Stimulated activated CD8-positive, alpha-beta memory T cell treated with anti-CD3 and anti-CD28 coated beads, Interleukin-4, amount 100 ng/mL, for 1 hour (primary cell): ENCODE results near the gene RFT1.

Source experiments
- DNase-seq, 2 donors: peaks; one replicate each; pipeline ENCODE4 v3.0.0-alpha.2; 2020; ENCODE audit warnings: low read depth in 2 of 2, low spot score in 1 of 2

Gene RFT1

DNA sequence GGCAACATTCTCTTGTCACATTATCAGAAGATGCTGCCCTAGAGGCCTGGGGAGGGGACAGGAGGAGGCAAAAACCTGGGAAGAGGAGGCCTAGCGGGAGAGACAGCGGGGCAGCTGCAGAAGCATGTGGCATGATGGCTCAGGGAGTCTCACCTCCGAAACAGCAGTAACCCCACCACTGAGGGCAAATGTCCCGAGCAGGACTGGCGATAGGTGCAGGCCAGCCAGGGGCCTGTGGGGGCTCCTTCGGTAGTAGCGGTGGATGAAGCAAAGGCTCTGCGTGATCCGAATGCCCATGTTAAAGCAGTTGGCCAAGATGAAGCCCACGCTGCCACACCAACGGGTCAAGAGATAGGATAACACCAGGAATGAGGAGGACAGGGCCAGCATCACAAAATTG is 38.0 kb downstream of the RFT1 start:
- no peak for DNase-seq

DNA sequence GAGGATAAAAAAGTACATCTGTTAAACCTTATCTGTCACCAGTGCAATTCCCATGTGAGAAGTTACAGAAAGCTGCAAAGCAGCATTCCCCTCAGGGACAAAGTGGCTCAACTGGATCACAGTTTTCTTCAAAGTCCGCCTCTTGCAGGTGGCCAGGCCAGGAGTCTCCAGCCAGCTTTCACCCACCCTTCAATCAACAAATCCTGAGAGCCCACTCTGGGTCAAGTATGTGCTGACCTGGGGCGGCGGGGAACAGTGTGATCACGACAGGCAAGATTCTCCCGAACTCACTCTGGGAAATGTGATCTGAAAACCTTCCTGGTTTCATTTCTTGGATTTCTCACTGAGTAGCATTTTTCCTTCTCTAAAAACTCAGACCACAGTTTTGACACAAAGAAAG is 39.2 kb downstream of the RFT1 start:
- DNase-seq = no peak

DNA sequence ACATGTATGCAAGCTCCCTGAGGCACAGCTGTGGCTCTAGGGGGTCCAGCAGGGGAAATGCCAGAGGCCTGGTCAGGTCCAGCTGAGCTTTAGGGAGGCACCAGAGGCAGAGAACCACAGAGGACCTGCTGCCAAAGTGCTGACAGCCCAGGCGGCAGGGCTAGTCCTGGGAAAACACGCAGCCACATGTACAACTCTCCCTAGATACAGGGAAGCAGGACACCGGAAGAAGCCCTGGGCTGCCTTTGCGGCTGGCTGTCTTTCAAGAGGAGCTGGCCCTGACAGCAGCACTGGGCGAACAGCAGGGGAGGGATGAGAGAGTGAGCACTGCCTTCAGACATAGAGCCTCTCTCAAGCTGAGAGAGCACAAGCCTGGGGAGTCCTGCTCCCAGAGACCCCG is 40.7 kb downstream of the RFT1 start:
- DNase-seq = no peak

DNA sequence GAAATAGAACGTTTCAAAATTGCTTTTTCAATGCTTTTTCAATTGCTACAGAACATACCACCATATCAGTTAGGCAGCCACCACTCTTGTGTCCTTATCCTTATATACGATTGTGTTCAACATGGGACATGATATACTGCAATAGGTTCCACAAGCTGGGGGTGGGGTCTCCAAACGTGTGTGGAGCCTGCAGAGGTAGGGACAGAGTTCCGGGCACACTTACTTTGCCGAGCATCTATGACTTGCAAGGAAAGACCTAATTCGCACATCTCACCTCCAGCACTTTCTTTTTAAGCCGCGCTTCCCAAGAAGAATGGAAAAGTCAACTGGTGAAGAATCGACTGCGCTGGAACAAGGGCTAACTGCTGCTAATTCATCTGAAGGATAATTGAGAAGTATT is 44.8 kb downstream of the RFT1 start:
- no peak for DNase-seq

DNA sequence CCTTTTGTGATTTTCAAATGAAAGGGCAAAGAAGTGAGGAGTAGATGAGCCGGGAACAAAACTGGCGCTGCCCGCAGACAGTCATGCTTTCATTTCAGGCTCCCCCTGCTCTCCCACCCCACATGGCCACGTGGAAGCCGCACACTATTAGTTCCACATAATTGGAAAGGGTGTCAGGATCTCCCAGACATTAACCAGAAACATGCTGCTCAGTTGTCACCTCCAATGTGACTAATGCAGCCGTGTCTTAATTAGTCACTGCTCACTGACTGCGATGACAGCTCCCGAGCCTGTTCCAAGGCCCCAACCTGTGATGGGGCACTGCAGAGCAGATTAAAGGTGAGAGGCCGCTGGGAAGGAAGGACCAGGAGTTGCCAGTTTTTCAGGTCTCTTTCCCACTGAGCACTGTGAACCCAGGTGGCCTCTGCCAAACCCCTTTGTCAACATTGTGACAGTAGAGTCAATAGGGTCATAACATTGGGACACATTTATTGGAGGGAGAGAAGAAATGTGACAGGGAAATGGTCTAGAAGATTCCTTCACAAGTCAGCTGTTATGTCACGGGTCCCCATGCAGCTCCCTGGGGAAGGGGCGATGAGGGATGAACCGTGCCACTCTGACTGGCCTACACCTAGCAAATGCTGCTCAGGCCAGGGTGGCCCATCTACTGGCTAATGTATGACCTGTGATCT is 45.8 kb downstream of the RFT1 start:
- no peak for DNase-seq

DNA sequence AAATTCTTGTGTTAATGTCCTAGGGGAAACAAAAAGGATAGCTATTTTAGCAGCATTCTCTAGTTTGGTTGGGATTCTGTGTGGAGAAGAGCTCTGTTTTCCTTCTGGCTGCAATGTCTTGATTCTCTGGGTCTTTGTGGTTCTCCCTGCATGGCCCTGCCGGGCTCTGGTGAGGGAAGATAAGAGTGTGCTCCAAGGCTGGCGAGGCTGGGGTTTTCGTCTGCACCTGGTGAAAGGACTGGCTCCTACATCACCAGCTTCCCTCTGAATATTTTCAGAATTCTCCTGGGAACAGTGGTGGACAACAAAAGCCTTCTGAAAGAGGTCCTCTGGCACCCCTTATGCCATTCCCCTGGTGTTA is 46.3 kb downstream of the RFT1 start:
- no peak for DNase-seq

DNA sequence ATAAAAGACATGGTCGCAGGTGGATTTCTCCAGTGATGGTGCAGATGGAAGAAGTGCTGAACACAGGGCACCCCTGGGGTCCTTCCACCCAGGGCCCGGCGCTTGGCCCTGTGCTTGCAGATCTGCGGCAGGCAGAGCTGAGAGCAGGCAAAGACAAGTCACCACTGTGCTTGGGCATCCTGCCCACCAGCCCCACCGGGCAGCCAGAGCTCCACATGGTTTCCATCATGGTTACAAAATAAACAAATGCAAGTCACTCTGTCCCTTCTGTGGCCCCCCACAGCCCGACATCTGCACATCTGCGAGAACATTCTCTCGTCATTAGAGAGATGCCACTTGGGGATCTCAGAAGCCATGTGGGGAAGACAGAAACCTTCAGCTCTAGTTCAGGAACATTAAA is 46.7 kb downstream of the RFT1 start:
- no peak for DNase-seq

DNA sequence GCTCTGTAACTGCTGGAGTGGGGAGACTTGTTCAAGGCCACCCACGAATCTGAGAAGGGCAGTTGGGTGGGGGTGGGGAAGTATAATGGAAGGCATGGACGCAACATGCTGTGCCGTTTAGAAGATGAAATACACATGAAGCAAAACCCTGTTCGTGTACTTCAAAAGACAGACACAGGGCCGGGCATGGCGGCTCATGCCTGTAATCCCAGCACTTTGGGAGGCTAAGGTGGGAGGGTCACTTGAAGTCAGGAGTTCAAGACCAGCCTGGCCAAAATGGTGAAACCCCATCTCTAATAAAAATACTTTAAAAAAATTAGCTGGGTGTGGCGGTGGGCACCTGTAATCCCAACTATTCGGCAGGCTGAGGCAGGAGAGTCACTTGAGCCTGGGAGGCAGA is 47.5 kb downstream of the RFT1 start:
- no peak for DNase-seq

DNA sequence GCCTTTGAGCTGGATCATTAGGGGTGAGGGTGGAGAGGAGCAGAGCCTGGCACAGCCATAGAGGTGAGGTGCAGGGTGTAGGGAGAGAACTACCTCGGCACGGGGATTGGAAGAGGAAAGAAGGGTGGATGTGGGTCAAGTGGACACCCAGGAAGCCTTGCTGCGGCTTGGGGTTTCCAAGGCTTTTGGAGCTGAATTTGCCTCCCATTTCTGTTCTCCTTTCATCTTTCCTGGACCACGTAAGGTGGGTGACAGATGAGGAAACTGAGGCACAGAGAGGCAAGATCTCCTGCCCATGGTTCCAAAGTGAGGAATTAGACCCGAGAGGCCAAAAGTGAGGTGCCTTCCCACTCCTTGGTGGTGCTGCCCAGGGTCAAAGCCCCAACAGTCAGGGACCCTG is 48.9 kb downstream of the RFT1 start:
- DNase-seq = no peak

DNA sequence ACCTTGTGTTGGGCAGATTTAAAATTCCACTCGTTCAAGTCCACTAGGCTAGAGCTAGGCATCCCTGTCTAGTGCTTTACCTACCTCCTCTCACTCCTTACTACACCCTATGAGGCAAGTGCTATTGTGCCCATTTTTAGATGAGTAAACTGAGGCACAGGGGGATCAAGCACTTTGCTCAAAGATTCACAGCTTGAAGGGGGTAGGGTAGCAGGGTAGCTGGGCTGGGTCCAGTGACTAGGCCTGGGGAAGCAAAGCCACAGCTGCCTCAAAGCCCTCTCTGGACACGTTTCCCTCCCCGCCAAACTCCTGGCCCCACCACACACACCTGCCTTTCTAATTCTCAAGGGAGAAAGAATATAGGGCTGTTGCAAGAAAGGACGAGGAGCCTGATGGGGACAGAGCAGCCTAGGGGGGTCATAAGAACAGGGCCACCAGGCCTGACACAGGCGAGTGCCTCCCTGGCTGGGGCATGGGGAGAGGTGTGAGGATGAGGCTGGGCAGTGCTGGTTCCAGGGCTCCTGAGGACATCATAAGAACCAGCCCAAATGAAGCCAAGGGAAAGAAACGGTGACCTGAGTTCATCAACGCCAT is 49.5 kb downstream of the RFT1 start:
- no peak for DNase-seq

DNA sequence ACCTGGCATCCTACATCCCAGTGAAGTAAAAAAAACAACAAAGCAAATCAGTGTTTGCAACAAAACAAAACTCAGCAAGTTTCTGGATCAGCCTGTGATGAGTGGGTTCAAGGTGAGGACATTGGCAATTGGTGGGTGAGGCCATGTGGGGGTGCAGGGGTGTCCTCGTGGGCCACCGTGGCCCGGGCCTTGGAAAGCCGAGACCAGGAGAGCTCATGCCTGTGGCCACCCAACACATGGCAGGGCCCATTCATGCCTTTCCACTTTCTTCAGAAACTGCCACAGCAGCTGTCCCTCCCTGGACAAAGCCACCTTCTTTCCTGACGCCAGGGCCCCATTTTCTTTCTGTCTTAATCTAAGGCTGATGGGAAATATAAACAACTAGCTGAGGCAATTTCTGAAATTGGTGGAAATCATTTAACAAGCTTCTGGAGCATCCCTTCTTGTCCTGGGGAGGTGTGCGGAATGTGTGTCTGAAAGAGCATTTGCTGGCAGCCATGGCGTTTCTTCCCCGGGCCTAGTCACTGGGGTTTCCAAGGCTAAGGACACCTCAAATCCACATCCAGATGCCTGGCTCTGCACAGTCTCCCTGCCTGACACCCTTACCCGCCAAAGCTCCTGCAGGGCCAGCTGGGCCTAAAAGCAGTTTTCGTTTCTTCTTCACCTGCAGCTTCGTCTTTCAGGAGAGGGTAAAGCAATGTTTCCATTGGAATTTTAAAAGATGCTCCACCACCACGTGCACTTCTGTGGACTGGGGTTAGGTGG is 50.3 kb downstream of the RFT1 start:
- no peak for DNase-seq

DNA sequence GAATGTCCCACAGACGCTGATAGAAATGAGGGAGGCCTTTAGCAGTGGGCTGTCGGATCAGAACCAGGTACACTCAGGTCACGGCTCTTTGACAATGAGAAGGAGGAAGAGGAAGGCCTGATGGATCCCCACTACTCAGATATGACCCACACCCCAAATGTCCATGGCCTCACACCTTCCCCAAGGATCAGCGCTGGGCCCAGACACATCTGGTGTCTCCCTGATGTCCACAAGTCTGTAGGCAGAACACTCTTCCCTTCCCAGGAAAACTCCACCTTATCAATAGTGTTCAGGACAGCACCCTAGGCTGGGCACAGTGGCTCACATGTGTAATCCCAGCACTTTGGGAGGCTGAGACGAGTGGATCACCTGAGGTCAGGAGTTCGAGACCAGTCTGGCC is 51.1 kb downstream of the RFT1 start:
- no peak for DNase-seq

DNA sequence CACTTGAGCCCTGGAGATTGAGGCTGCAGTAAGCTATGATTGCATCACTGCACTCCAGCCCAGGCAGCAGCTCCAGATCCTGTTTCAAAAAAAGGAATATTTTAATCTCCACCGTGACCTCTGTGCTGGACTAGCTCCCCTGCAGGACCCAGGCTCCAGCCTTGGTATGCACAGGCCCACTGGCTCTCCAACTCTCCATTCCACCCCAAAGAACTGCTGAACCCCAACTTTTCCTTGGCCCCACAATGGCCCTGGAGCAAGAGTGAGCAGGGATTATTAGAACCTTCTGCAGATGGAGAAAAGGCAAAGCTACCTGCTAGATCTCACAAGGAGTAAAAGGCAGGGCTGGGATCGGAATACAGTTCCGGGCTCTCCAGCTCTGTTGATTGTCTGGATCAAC is 51.6 kb downstream of the RFT1 start:
- DNase-seq = no peak

DNA sequence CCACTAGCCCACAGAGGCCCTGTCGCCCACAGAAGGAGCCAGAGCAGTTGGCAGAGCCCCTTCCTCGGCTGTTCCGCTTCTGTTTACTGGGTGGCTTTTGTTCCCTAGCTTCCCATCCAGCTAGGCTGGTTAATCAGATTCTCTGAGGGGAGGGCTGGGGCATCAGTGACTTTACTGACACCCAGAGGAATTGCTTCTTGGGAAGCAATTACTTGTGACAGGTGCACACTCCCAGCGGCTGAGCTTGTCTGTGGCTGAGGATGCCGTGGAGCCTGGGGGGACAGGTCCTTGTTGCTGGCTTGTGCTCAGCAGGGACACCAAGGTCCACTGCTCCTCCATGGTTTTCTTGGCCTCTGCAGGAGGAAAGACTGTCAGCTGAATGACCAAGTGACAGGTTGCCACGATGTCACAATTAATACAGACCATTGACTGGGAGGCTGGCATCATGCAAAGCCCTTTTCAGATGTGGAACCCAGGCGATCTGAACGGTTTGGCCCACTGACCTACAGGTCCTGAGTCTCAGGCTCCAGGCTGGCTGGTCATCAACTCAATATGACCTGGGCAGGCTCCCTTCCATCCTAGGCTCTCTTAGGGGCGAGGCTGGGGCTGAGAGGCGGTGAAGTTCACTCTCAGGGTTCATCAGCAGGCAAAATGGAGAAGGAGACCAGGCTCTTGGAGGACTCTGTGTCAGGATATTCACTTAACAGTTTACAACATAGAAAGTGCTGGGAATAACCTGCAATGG is 52.6 kb downstream of the RFT1 start:
- DNase-seq = no peak

DNA sequence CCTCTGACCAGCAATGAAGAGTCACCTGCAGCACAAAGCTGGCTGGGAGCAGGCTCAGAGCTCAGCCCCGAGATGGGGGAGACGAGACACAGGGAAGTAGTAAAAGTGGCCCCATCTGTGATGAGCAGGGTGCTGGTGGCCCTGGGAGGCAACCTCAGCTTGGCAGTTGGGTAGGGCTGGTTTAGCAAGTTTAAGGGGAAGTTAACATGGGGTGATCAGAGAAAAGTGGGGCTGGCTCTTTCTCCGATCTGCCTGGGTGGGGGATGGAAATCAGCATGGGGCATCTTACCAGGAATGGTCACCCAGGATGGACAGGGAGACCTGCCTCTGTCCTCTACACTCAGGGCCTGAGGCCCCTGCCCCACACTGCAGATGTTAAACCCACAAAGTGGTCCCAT is 54.5 kb downstream of the RFT1 start:
- DNase-seq = no peak

DNA sequence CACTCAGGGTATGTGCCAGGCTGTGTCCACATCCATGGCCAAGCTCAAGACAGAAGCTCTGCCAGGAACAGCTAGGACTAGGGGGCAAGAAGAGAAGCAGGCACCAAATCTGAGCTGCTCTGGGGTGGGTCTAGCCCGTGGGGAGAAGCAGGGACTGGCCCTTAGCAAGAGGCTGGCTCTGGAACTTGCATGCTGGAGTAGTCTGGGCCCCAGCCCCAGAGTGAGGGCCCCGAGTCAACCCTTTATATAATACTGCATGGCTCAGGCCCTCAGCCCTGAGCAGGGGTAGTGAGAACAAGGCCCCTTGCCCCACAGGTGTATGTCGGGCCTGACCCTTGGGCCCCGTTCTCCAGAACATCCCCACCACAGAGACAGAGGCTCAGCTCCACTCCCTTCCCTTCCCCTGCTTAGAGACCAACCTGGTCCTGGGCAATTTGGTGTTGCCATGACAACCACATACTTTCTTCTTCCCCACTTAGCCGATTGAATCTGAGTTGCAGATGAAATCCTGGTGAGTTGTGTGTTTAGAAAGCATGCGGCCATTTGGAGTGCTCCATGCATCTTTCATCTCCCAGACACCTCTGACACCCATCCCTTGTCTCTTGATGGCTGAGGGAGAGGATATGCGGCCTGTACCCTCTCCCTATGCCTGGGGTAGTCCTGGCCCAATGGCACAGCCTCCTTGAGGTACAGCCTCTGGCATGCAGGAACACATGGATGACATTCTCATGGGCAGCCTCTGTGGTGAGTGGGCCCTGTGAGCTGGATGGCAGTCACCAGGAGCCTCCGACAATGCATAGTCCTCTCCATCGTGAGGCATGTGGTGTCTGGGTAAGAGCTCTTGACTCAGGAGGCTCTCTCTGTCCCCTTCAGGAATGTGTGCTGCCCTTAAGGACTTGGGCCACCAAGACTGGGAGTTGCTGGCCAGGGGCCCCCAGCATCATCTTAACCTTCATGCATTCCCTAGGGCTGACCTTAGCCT is 55.2 kb downstream of the RFT1 start:
- DNase-seq = no peak

DNA sequence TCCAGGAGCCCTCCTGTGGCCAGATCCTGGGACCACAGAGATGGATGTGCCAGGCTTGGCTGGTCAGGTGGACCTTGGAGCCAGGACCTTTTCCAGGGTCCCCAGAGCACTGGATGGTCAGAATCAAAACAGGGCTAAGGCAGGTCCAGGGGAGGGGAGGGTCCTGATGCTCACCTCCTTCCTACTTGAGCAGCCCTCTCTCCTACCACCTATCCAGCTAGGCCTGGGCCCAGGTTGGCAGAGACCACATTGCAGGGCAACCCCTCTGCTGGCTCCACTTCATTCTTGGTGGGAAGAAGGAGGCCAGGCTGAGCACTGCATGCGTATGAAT is 55.9 kb downstream of the RFT1 start:
- DNase-seq = no peak

DNA sequence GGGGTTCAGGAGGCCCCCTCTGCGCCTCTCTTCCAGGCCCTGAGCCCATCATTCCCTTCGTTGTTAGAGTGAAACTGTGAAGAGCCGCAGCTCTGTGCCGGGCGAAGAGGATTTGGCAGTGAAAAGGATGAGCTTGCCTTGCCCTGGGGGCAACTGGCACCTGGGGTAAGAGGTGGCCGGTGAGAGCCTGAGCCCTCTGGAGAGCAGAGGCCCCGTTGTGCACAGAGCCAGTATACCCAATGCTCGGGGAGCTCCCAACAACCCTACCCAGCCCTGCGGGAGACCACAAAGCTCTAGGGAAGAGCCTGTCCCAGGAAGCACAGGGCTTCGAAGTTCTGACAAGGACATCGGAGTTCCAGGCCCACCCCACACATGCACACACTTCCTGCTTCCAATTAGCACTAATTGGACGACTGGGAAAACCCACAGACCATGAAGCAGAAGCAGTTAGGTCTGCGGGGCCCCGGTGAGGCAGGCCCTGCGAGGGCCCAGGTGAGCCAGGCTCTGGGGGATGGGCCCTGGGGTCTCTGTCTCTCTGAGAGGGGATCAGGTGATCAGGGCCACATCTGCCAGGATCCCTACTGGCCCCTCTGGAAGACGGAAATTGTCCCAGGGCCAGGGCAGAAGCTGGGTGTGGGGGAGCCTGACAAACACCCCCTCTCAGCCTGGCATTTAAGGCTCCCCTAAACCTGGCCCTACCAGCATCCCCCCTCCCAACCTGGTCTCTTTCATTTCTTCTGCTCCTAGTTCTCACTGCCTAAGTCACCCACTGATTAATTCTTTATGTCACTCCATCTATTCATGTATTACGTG is 56.5 kb downstream of the RFT1 start:
- no peak for DNase-seq

DNA sequence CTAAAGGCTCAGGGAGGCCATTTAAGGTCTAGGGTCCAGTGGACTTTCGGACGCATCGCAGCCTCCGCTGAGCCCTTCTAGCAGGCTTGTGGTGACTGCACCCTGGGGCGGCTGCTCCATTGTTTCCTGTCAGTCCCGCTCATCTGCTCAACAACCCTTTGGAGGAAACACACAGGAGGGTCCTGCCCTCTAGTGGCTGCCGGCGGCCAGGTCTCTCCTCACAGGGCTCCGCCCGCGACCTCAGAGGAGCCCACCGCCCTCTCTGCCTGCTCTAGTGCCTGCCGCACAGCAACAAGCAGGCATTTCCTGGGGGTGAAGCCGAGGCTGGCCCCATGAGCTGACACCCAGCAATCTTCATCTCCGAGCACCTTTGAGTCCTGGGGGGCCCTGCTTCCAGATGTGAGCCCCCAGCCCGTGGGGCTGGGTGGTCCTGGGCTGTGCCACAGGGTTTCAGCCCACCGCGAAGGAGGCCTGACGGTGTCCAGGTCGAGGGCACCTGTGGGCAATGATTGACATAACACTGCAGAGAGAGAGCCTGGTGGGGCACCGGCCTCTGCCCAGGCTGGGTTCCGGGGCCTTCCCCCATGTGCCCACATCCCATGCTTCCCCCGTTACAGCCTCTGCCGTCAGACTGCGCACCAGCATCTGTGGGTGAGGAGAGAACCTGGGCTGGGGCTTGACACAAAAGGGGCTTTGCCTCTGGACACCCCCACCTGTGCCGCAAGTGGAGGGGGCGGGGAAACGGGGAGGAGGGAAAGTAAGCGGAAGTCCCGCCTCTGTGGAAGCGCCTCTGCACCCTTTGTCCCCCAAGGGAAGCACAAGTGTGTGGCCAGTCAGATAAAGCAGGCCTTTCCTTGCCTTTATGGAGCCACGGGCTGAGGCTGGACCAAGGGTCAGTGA is 57.3 kb downstream of the RFT1 start:
- DNase-seq = peak; percentile 71 to 77
